ENCODE results near the gene AGT. TPM values are rescaled to one million over a fixed set of nuclear protein-coding genes. Genes with fewer than 3 reads are reported as not detected.

Gene AGT
- total RNA-seq, 1 experiment from 2014 or later, result 0.93 TPM

- TF ChIP-seq ZBTB33 (IDR thresholded peaks at IDR 0.05; ENCODE audit: extremely low read depth, insufficient replicate concordance, low read length) (no peak), CTCF (IDR thresholded peaks at IDR 0.05 in 2 of 3, conservative IDR thresholded peaks at IDR 0.05 in 1 of 3; ENCODE audit: borderline replicate concordance in 1 of 3, insufficient read depth in 1 of 3, low read depth in 2 of 3, low read length in 2 of 3) (no peak), SRF (IDR thresholded peaks at IDR 0.05; ENCODE audit: low read depth) (no peak), POLR2AphosphoS5 (IDR thresholded peaks at IDR 0.05; ENCODE audit: low read depth, low read length) (no peak)
Observed at GRCh38 chr1:230753586-230754251, 39.8 kb upstream of the AGT start (continued).

DNA sequence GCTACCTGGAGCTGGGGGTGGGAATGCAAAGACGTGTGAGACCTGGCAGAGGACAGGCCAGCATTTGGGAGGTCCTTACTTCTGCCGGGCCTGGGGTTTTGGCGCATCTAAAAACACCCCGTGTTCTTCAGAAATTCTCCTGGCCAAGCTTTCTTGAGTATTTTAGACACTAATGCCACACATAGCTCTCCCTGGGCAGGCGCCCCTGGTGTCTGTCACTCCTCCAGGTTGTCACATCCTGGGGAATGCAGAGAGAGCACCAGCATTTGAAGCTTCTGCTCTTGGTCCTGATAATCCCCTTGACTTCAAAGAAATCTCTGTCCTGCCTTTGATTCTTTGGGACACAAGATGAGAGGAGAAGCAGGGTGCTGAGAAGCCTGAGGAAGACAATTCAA lies 39.3 kb upstream of the AGT start:
- TF ChIP-seq CTCF (IDR thresholded peaks at IDR 0.05 in 2 of 3, conservative IDR thresholded peaks at IDR 0.05 in 1 of 3; ENCODE audit: borderline replicate concordance in 1 of 3, insufficient read depth in 1 of 3, low read depth in 2 of 3, low read length in 2 of 3), result no peak
- intact Hi-C loops (cut with micrococcal nuclease), result no loop called here

More for the DNA sequence above, 39.3 kb upstream of the AGT start:
- ChIA-PET CTCF (no interaction called here), RAD21 (ENCODE audit: low non-redundant PET in 1 of 2, low total read pairs in 2 of 2, uncharacterized antibody in 2 of 2, unreplicated experiment in 2 of 2) (no interaction called here), POLR2A (no interaction called here)
- Histone ChIP-seq H2AFZ (ENCODE audit: low read depth, low read length, poor library complexity, severe bottlenecking) (no peak overlapping the region), H3K9me3 (ENCODE audit: control insufficient read depth in 1 of 2, insufficient read depth in 1 of 2, low read depth in 1 of 2, low read length in 2 of 2) (no peaks in the 10 kb centered on the region), H3K27me3 (ENCODE audit: insufficient read depth, low read length) (no peaks in the 10 kb centered on the region), H4K20me1 (ENCODE audit: insufficient read depth) (no peaks in the 10 kb centered on the region), H3K79me2 (ENCODE audit: insufficient read depth, low read length) (no peaks in the 10 kb centered on the region), H3K9me2 (ENCODE audit: insufficient read depth) (no peaks in the 10 kb centered on the region), H3K4me2 (ENCODE audit: low read length) (no peak overlapping the region), H3K27ac (ENCODE audit: low read depth, low read length) (no peak overlapping the region), H3K4me3 (replicated peaks in 1 of 2; ENCODE audit: low read depth in 1 of 2, low read length in 2 of 2) (no peak overlapping the region), H3K9ac (ENCODE audit: low read length) (no peak overlapping the region), H3K4me1 (ENCODE audit: control insufficient read depth in 1 of 2, insufficient read depth in 2 of 2, low read length in 2 of 2) (peaks cover 3 to 13% of the 10 kb centered on the region in 2 experiments; a peak in 3 of 4 replicates), H3K36me3 (ENCODE audit: control insufficient read depth in 1 of 2, insufficient read depth in 2 of 2, low read length in 2 of 2) (no peaks in the 10 kb centered on the region)
- DNase-seq (ENCODE audit: low read depth, low spot score), result no peak
- BruUV-seq (replicated peaks), result no TSS peak
- no peak for ATAC-seq
